Stimulated activated CD8-positive, alpha-beta memory T cell treated with anti-CD3 and anti-CD28 coated beads, Interleukin-12 subunit alpha, Interleukin-12 subunit beta, amount 100 ng/mL, for 24 hours (primary cell): ENCODE measurements around the gene TTC22.
A peak's percentile ranks its signal among the peaks of the same experiment; 100 is the strongest.
"Not testable (repeated sequence)": the region's sequence is repeated elsewhere in the genome, so short reads cannot be mapped to it uniquely, and the experiment has no call there.

Experiments used
- DNase-seq: peaks from one replicate; pipeline ENCODE4 v3.0.0-alpha.2; 2020; ENCODE audit errors: extremely low read depth

The TTC22 gene

GRCh38 chr1:54786778-54787177, 14.3 kb downstream of the TTC22 start:
- DNase-seq: no peak

GRCh38 chr1:54784066-54784465, 17.1 kb downstream of the TTC22 start:
- no peak for DNase-seq

GRCh38 chr1:54782588-54782987, 18.5 kb downstream of the TTC22 start:
- DNase-seq: no peak

GRCh38 chr1:54782156-54782555, 19.0 kb downstream of the TTC22 start:
- DNase-seq: no peak

GRCh38 chr1:54781023-54781723, 19.9 kb downstream of the TTC22 start:
- no peak for DNase-seq

- DNase-seq: no peak
Observed at GRCh38 chr1:54777431-54777830, 23.7 kb downstream of the TTC22 start.

- DNase-seq: no peak
Observed at GRCh38 chr1:54777011-54777410, 24.1 kb downstream of the TTC22 start.

- DNase-seq: not testable (repeated sequence)
Observed at GRCh38 chr1:54775828-54776721, 25.0 kb downstream of the TTC22 start.

- no peak for DNase-seq
Observed at GRCh38 chr1:54774820-54775498, 26.2 kb downstream of the TTC22 start.

- DNase-seq: no peak
Observed at GRCh38 chr1:54772951-54773350, 28.2 kb downstream of the TTC22 start.

GRCh38 chr1:54768093-54768492, 33.0 kb downstream of the TTC22 start:
- DNase-seq: no peak

GRCh38 chr1:54767526-54767925, 33.6 kb downstream of the TTC22 start:
- no peak for DNase-seq

GRCh38 chr1:54766726-54767125, 34.4 kb downstream of the TTC22 start:
- no peak for DNase-seq

- no peak for DNase-seq
Observed at GRCh38 chr1:54764922-54765561, 36.1 kb downstream of the TTC22 start.

- DNase-seq: peak; percentile 97
Observed at GRCh38 chr1:54764133-54764921, 36.8 kb downstream of the TTC22 start, which contains the start of gene PARS2. TSS of gene PARS2 (minus strand) at chr1:54764523. CDS start at chr1:54759161, 5,362 bp downstream.

GRCh38 chr1:54763816-54764132, 37.3 kb downstream of the TTC22 start:
- no peak for DNase-seq

GRCh38 chr1:54758678-54759348, 42.3 kb downstream of the TTC22 start:
- no peak for DNase-seq

GRCh38 chr1:54757833-54758232, 43.3 kb downstream of the TTC22 start:
- DNase-seq: no peak

GRCh38 chr1:54754486-54755285, 46.4 kb downstream of the TTC22 start:
- no peak for DNase-seq

- DNase-seq: no peak
Observed at GRCh38 chr1:54754045-54754444, 47.1 kb downstream of the TTC22 start.
